ENCODE data around the gene ITPRIPL2. TPM values are rescaled to one million over a fixed set of nuclear protein-coding genes. Genes with fewer than 3 reads are reported as not detected.
A peak's percentile ranks its signal among the peaks of the same experiment; 100 is the strongest.

Gene ITPRIPL2
- total and polyA plus RNA-seq, 2 of the 13 experiments (the other 11 are each of a cell fraction or from before 2014, with no cell fraction given): 5.9 to 12.6 TPM

DNA sequence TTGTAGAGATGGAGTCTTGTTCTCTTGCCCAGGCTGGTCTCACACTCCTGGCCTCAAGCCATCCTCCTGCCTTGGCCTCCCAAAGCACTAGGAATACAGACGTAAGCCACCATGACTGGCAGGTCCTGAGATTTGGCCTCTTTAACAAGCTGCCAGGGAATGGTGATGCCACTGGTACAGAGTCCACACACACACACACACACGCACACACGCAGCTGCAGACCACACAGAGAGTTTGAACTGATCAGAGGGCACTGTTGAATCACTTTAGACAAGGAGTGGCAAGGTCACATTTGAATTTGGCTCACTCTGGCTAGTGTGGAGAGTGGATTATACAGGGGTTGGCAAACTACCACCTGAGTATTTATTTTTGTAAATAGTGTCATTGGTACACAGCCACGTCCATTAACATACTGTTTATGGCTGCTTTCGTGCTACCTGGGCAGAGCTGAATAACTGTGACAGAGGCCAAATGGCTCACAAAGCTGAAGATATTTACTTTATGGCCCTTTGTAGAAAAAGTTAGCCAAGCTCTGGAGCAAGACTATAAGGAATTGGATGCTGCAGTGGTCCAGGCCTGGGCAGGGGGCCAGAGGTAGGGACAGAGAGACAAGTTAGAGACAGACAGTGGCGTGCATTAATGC lies 9.9 kb downstream of the ITPRIPL2 start (continued):
- TF ChIP-seq SP5 (CRISPR knock-in tag; IDR thresholded peaks at IDR 0.05; ENCODE audit: borderline replicate concordance, low read depth) (no peak), MXD3 (CRISPR knock-in tag; IDR thresholded peaks at IDR 0.05) (no peak), RFX3 (CRISPR knock-in tag; IDR thresholded peaks at IDR 0.05) (no peak), PCBP2 (optimal IDR thresholded peaks at IDR 0.05; ENCODE audit: low read depth, low read length, poor library complexity, severe bottlenecking) (no peak), ZNF513 (CRISPR knock-in tag; conservative IDR thresholded peaks at IDR 0.05) (no peak), ZBTB1 (CRISPR knock-in tag; IDR thresholded peaks at IDR 0.05; ENCODE audit: borderline replicate concordance) (no peak), TBX2 (CRISPR knock-in tag; IDR thresholded peaks at IDR 0.05; ENCODE audit: borderline replicate concordance) (peak; percentile 58; the same call in 1 of the 2 replicates), DMTF1 (CRISPR knock-in tag; IDR thresholded peaks at IDR 0.05) (no peak), ATF7 (IDR thresholded peaks at IDR 0.05) (peak; percentile 46), ATF7 (CRISPR knock-in tag; IDR thresholded peaks at IDR 0.05) (no peak), SKIL (CRISPR knock-in tag; IDR thresholded peaks at IDR 0.05; ENCODE audit: borderline replicate concordance) (0 out of 2 replicates have a peak, but pooled peaks have one; percentile 49), MEF2D (CRISPR knock-in tag; IDR thresholded peaks at IDR 0.05) (0 out of 2 replicates have a peak, but pooled peaks have one; percentile 46), ZMYM3 (CRISPR knock-in tag; IDR thresholded peaks at IDR 0.05) (peak; percentile 94), KLF6 (CRISPR knock-in tag; IDR thresholded peaks at IDR 0.05) (no peak), POGZ (CRISPR knock-in tag; IDR thresholded peaks at IDR 0.05) (peak; percentile 77; the same call in 1 of the 2 replicates), ZNF205 (CRISPR knock-in tag; IDR thresholded peaks at IDR 0.05) (no peak), LBX2 (CRISPR knock-in tag; IDR thresholded peaks at IDR 0.05; ENCODE audit: borderline replicate concordance) (no peak), ZNF121 (CRISPR knock-in tag; IDR thresholded peaks at IDR 0.05) (0 out of 2 replicates have a peak, but pooled peaks have one; percentile 14), PCBP1 (IDR thresholded peaks at IDR 0.05; ENCODE audit: borderline replicate concordance, low read depth, low read length) (no peak)
- TF ChIP-seq, protein P1, sequence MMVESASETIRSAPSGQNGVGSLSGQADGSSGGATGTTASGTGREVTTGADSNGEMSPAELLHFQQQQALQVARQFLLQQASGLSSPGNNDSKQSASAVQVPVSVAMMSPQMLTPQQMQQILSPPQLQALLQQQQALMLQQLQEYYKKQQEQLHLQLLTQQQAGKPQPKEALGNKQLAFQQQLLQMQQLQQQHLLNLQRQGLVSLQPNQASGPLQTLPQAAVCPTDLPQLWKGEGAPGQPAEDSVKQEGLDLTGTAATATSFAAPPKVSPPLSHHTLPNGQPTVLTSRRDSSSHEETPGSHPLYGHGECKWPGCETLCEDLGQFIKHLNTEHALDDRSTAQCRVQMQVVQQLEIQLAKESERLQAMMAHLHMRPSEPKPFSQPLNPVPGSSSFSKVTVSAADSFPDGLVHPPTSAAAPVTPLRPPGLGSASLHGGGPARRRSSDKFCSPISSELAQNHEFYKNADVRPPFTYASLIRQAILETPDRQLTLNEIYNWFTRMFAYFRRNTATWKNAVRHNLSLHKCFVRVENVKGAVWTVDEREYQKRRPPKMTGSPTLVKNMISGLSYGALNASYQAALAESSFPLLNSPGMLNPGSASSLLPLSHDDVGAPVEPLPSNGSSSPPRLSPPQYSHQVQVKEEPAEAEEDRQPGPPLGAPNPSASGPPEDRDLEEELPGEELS (CRISPR knock-in tag; IDR thresholded peaks at IDR 0.05): peak; percentile 40; the same call in 1 of the 2 replicates

Data from HepG2 (cell line).